Stimulated activated naive CD8-positive, alpha-beta T cell treated with anti-CD3 and anti-CD28 coated beads, Interleukin-15, Interleukin-2, amounts not matched to agents 100 ng/mL and 50 ng/mL, for 24 hours (primary cell): ENCODE results near the gene SIX5.

Source experiments
- H3K27ac Mint-ChIP-seq: one replicate; pipeline ENCODE4 v1.8.0; 2021; ENCODE audit warnings: mild to moderate bottlenecking, mixed read lengths
- H3K27me3 Mint-ChIP-seq: one replicate; pipeline ENCODE4 v1.8.0; 2021; ENCODE audit warnings: mixed read lengths
- H3K36me3 Mint-ChIP-seq: one replicate; pipeline ENCODE4 v1.8.0; 2021; ENCODE audit warnings: low read depth, mixed read lengths
- H3K4me1 Mint-ChIP-seq: one replicate; pipeline ENCODE4 v1.8.0; 2021; ENCODE audit warnings: low read depth, mixed read lengths
- H3K4me3 Mint-ChIP-seq: one replicate; pipeline ENCODE4 v1.8.0; 2021; ENCODE audit warnings: mild to moderate bottlenecking, mixed read lengths
- H3K9me3 Mint-ChIP-seq: one replicate; pipeline ENCODE4 v1.8.0; 2021; ENCODE audit warnings: mixed read lengths

Gene SIX5

GRCh38 chr19:45768984-45769782 is at the start of gene SIX5:
SIX5 (minus strand) TSS chr19:45769252; CDS start chr19:45768844, 408 bp downstream.
- Mint-ChIP-seq H3K27ac (peak within 1 kb of the TSS; percentile 65), H3K4me3 (peak within 1 kb of the TSS; percentile 80), H3K36me3 (no peaks in the 10 kb centered on the region), H3K9me3 (no peaks in the 10 kb centered on the region), H3K27me3 (peaks cover 12% of the 10 kb centered on the region), H3K4me1 (peaks cover 15% of the 10 kb centered on the region)

GRCh38 chr19:45817725-45818301 is 48.8 kb upstream of the SIX5 start:
- Mint-ChIP-seq H3K4me1 (peaks cover 6% of the 10 kb centered on the region), H3K9me3 (no peaks in the 10 kb centered on the region), H3K4me3 (no peak overlapping the region), H3K27ac (no peak overlapping the region), H3K27me3 (peaks cover 10% of the 10 kb centered on the region), H3K36me3 (peaks cover 9% of the 10 kb centered on the region)

- peaks cover 9% of the 10 kb centered on the region for H3K36me3 Mint-ChIP-seq
- peaks cover 10% of the 10 kb centered on the region for H3K27me3 Mint-ChIP-seq
- H3K27ac Mint-ChIP-seq: no peak overlapping the region
- H3K9me3 Mint-ChIP-seq: no peaks in the 10 kb centered on the region
- no peak overlapping the region for H3K4me3 Mint-ChIP-seq
- peaks cover 6% of the 10 kb centered on the region for H3K4me1 Mint-ChIP-seq
These were observed 48.1 kb upstream of the SIX5 start for GRCh38 chr19:45817010-45817724.

- Mint-ChIP-seq H3K36me3 (peaks cover 9% of the 10 kb centered on the region), H3K27me3 (peaks cover 10% of the 10 kb centered on the region), H3K27ac (no peak overlapping the region), H3K9me3 (no peaks in the 10 kb centered on the region), H3K4me3 (no peak overlapping the region), H3K4me1 (peaks cover 6% of the 10 kb centered on the region)
These were observed 47.4 kb upstream of the SIX5 start for GRCh38 chr19:45816236-45817009.

- H3K4me1 Mint-ChIP-seq: peaks cover 6% of the 10 kb centered on the region
- no peaks in the 10 kb centered on the region for H3K9me3 Mint-ChIP-seq
- H3K27ac Mint-ChIP-seq: no peak overlapping the region
- H3K4me3 Mint-ChIP-seq: no peak overlapping the region
- H3K27me3 Mint-ChIP-seq: peaks cover 10% of the 10 kb centered on the region
- H3K36me3 Mint-ChIP-seq: peaks cover 9% of the 10 kb centered on the region
These were observed 46.6 kb upstream of the SIX5 start for GRCh38 chr19:45815481-45816216.

GRCh38 chr19:45814851-45815480 is 45.9 kb upstream of the SIX5 start, which contains the start of gene RSPH6A:
RSPH6A (minus strand) TSS chr19:45815308; CDS start chr19:45815176, 132 bp downstream.
- Mint-ChIP-seq H3K27ac (no peak within 1 kb of the TSS), H3K4me3 (no peak within 1 kb of the TSS)

GRCh38 chr19:45814166-45814780 is 45.2 kb upstream of the SIX5 start:
- Mint-ChIP-seq H3K36me3 (peaks cover 4% of the 10 kb centered on the region), H3K27ac (no peak overlapping the region), H3K4me1 (peaks cover 13% of the 10 kb centered on the region), H3K4me3 (no peak overlapping the region), H3K27me3 (peaks cover 10% of the 10 kb centered on the region), H3K9me3 (no peaks in the 10 kb centered on the region)

More at GRCh38 chr19:45814851-45815480, 45.9 kb upstream of the SIX5 start, which contains the start of gene RSPH6A:
- Mint-ChIP-seq H3K36me3 (peaks cover 4% of the 10 kb centered on the region), H3K9me3 (no peaks in the 10 kb centered on the region), H3K27me3 (peaks cover 10% of the 10 kb centered on the region), H3K4me1 (peaks cover 7% of the 10 kb centered on the region)

- Mint-ChIP-seq H3K27me3 (peaks cover 10% of the 10 kb centered on the region), H3K27ac (no peak overlapping the region), H3K36me3 (peaks cover 4% of the 10 kb centered on the region), H3K4me3 (no peak overlapping the region), H3K9me3 (no peaks in the 10 kb centered on the region), H3K4me1 (peaks cover 14% of the 10 kb centered on the region)
These were observed 43.2 kb upstream of the SIX5 start for GRCh38 chr19:45812297-45812696.

GRCh38 chr19:45809643-45810159 is 40.6 kb upstream of the SIX5 start:
- no peak overlapping the region for H3K4me3 Mint-ChIP-seq
- no peaks in the 10 kb centered on the region for H3K9me3 Mint-ChIP-seq
- peak overlapping the region; percentile 8 for H3K27ac Mint-ChIP-seq
- H3K36me3 Mint-ChIP-seq: peaks cover 4% of the 10 kb centered on the region
- peaks cover 10% of the 10 kb centered on the region for H3K4me1 Mint-ChIP-seq
- peaks cover 14% of the 10 kb centered on the region for H3K27me3 Mint-ChIP-seq

GRCh38 chr19:45805719-45806118 is 36.7 kb upstream of the SIX5 start:
- H3K4me1 Mint-ChIP-seq: peaks cover 10% of the 10 kb centered on the region
- H3K36me3 Mint-ChIP-seq: no peaks in the 10 kb centered on the region
- no peak overlapping the region for H3K27ac Mint-ChIP-seq
- H3K27me3 Mint-ChIP-seq: peaks cover 4% of the 10 kb centered on the region
- no peaks in the 10 kb centered on the region for H3K9me3 Mint-ChIP-seq
- no peak overlapping the region for H3K4me3 Mint-ChIP-seq

- H3K9me3 Mint-ChIP-seq: no peaks in the 10 kb centered on the region
- peaks cover 4% of the 10 kb centered on the region for H3K27me3 Mint-ChIP-seq
- no peak overlapping the region for H3K27ac Mint-ChIP-seq
- peaks cover 7% of the 10 kb centered on the region for H3K4me1 Mint-ChIP-seq
- H3K4me3 Mint-ChIP-seq: no peak overlapping the region
- H3K36me3 Mint-ChIP-seq: no peaks in the 10 kb centered on the region
These were observed 35.8 kb upstream of the SIX5 start for GRCh38 chr19:45804959-45805230.

- peaks cover 1% of the 10 kb centered on the region for H3K4me1 Mint-ChIP-seq
- no peak overlapping the region for H3K4me3 Mint-ChIP-seq
- H3K9me3 Mint-ChIP-seq: no peaks in the 10 kb centered on the region
- H3K27ac Mint-ChIP-seq: no peak overlapping the region
- peaks cover 4% of the 10 kb centered on the region for H3K27me3 Mint-ChIP-seq
- no peaks in the 10 kb centered on the region for H3K36me3 Mint-ChIP-seq
These were observed 35.3 kb upstream of the SIX5 start for GRCh38 chr19:45804140-45804958.
